ENCODE measurements around the gene NUAK1.

DNA sequence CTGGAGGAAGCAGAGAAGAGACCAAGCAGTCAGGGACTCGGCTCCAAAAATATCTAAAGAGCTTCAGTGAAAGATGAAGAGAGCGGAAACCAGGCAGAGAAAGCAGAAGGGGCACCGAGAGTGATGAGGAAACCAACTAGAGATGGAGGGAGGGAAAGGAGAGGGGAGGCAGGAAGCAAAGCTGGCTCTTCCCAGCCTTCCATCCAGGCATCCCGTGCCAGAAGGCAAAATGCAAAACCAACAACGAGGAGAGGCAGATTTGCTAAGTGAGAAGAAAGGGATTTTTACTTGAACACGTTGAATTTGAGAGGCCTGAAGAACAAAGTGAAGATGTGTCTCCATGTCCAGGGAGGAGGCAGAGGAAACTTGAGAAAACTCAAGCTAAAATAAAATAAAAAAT lies 90.1 kb downstream of the NUAK1 start:
- TF ChIP-seq SIN3A (IDR thresholded peaks at IDR 0.05; ENCODE audit: borderline replicate concordance, insufficient read depth, low read depth, low read length) (no peak), CTCF (IDR thresholded peaks at IDR 0.05) (no peak), POLR2AphosphoS5 (IDR thresholded peaks at IDR 0.05; ENCODE audit: low read depth, low read length) (no peak), REST (IDR thresholded peaks at IDR 0.05; ENCODE audit: insufficient read depth in 1 of 2, low read depth in 2 of 2, low read length in 1 of 2) (no peak)
